Measurements from ENCODE around the gene MRGPRD.

MRGPRD gene

DNA sequence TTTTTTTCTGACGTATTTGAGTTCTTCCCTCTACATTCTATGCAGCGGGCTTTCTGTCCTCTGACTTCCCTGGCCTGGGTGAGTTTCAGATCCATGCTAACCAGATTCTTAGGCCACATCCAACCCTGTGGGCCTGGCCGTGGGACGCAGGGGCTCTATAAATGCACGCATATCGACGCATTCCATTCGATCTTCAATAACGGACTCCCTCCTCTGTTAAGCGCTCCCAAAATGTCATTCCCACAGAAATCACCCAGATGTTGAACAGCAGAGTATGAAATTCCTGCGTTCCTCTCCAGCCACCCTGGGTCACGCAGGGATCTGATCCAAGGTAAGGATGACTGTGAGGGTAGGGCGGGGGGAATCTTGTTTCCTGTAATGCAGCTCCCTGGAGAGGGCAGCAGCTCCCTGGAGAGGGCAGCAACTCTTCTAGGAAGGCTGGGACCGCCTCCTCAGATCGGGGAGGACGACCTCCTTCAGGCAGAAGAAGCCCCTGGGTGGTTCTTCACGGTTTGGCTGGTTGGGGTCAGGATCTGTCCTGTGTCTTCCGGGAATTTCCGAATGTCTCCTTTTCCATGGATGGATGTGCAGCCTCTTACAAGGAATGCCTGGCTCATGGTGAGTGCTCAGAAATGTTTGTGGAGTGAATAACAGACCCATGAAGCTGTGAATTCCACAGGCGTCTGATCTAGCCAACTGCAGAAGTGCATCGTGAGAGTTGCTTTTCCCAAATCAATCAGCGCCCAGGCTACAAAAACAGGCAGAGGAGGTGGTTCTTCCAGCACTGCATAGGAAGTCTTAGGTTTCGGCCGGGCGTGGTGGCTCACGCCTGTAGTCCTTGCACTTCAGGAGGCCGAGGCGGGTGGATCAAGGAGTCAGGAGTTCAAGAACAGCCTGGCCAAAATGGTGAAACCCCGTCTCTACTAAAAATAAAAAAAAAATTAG is 12.2 kb downstream of the MRGPRD start:
- no peak overlapping the region for H3K4me3 ChIP-seq (replicated peaks in 1 of 2; ENCODE audit: low read depth in 2 of 2, low read length in 2 of 2)
- DNase-seq (ENCODE audit: low read depth in 2 of 2), result no peak
- TF ChIP-seq, protein P1, sequence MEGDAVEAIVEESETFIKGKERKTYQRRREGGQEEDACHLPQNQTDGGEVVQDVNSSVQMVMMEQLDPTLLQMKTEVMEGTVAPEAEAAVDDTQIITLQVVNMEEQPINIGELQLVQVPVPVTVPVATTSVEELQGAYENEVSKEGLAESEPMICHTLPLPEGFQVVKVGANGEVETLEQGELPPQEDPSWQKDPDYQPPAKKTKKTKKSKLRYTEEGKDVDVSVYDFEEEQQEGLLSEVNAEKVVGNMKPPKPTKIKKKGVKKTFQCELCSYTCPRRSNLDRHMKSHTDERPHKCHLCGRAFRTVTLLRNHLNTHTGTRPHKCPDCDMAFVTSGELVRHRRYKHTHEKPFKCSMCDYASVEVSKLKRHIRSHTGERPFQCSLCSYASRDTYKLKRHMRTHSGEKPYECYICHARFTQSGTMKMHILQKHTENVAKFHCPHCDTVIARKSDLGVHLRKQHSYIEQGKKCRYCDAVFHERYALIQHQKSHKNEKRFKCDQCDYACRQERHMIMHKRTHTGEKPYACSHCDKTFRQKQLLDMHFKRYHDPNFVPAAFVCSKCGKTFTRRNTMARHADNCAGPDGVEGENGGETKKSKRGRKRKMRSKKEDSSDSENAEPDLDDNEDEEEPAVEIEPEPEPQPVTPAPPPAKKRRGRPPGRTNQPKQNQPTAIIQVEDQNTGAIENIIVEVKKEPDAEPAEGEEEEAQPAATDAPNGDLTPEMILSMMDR (IDR thresholded peaks at IDR 0.05; ENCODE audit: low read depth, low read length), result no peak

DNA sequence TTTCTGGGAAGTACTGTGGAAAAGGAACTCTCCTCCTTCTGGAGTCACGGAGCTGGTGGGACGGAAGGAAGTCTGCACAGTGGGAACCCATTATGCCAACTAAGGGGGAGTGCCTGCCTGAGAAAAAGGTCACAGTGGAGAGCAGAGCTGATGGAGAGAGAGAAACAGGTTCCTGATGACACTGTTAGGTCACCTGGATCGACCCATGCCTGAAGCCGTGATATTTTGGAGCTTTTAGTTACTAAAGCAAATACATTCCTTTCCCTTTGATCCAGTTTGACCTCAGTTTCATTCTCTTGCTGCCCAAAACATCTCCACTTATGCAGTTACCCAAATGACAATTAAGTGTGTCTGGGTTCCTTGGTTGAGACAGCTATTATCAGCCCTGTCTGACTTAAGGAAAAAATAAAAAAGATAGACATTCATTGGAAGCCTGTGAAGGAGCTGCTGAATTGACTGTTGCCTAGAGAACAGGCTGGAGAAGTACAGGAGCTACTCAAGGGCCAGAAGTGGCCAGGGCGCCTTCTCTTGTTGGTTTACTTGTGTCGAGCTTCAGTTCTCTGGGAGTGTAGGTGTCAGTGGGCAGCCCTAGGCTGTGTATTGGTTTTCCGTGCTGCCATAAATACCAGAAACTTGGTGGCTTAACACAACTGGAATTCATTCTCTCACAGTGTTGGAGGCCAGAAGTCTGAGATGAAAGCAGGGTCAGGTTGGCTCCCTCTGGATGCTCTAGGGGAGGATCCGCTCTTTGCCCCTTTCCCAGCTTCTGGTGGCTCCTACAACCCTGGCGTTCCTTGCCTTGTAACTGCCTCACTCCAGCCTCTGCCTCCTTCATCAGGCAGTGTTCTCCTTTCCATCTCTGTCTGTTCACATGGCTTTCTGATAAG is 13.6 kb downstream of the MRGPRD start:
- no peak for DNase-seq (ENCODE audit: low read depth in 2 of 2)
- TF ChIP-seq, protein P1 (IDR thresholded peaks at IDR 0.05; ENCODE audit: low read depth, low read length), result no peak
- no peak overlapping the region for H3K4me3 ChIP-seq (replicated peaks in 1 of 2; ENCODE audit: low read depth in 2 of 2, low read length in 2 of 2)

DNA sequence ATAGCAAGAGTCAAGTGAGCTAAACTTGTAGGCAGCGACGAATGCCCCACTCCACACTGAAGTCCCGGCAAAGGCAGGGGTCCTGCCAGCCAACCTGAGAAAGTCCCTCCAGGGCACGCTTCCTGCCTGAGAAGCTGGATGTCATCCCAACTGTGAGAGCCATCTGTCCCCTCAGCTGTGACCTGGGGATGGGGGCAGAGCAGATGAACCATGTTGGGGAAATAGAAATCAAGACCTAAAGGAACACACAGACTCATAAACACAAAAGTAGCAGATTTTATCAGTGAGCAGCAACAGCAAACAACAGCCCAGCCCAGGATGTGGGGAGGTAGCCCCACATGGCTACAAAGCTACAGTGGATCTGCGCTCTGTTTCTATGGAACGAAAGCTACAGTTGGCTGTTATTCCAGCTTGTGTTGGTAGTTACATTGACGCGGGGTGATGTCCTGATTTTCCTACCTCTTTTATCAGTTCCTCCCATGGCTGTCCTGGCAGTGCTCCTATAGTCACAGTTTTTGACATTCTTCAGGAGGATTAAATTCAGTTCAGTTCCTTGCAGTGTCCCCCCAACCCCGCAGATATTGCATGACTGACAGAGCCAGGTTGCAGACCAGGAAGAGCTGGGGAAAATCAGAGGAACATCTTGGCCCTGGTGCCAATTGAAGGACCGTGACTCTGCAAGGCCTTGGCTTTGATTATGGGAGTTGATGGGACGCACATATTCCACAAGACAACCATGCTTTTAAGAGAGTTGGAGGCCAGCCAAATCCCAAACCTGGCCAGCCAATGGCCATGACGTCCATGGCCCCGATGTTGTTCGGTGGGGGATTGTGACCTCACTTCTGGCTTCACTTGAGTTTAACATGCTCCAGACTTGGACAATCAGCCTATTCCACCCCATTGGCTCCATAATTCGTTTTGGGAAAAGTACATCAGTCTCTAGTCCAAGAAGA is 14.6 kb downstream of the MRGPRD start:
- DNase-seq (ENCODE audit: low read depth in 2 of 2), result no peak
- TF ChIP-seq, protein P1 (IDR thresholded peaks at IDR 0.05; ENCODE audit: low read depth, low read length), result no peak
- no peak overlapping the region for H3K4me3 ChIP-seq (replicated peaks in 1 of 2; ENCODE audit: low read depth in 2 of 2, low read length in 2 of 2)

DNA sequence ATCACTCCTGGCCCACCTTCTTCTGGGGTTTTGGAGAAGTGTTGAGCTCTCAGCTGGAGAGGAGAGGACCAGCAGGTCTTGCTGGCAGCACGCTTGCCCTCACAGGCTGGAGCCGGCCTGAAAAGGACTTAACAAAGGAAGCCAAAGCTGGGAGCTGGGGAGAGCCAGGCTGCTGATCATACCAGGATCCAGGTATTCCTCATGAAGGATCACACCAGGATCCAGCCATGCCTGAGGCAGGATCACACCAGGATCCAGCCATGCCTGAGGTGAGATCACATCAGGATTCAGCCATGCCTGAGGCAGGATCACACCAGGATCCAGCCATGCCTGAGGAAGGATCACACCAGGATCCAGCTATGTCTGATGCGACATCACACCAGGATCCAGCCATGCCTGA is 17.0 kb downstream of the MRGPRD start:
- H3K4me3 ChIP-seq (replicated peaks in 1 of 2; ENCODE audit: low read depth in 2 of 2, low read length in 2 of 2), result no peak overlapping the region
- no peak for DNase-seq (ENCODE audit: low read depth in 2 of 2)
- TF ChIP-seq, protein P1 (IDR thresholded peaks at IDR 0.05; ENCODE audit: low read depth, low read length), result no peak

DNA sequence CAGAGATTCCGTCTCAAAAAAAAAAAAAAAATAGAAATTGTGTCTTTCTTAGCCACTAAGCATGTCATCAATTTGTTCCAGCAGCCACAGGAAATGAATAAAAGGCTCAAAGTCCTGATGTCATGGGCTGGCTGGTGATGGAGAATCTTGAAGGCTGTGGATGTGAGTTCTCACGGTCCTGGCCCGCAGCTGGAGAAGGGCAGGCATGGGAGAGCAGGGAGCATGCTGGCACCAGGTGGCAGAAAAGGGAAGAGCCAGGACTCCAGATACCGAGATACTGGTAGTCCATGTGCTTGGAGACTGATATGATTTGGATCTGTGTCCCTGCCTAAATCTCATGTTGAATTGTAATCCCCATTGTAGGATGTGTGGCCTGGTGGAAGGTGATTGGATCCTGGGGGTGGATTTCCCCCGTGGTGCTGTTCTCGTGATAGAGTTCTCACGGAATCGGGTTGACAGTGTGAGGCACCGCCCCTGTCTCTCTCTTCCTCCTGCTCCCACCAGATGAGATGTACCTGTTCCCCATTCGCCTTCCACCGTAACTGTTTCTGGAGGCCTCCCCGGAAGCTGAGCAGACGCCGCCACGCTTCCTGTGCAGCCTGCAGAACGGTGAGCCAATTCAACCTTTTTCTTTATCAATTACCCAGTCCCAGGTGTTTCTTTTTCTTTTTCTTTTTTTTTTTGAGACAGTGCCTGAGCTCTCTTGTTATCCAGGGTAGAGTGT is 18.1 kb downstream of the MRGPRD start:
- no peak for DNase-seq (ENCODE audit: low read depth in 2 of 2)
- TF ChIP-seq, protein P1 (IDR thresholded peaks at IDR 0.05; ENCODE audit: low read depth, low read length), result no peak
- H3K4me3 ChIP-seq (replicated peaks in 1 of 2; ENCODE audit: low read depth in 2 of 2, low read length in 2 of 2), result no peak overlapping the region

Data from cardiac fibroblast (primary cell).